ENCODE data around the gene CAPN13.

DNA sequence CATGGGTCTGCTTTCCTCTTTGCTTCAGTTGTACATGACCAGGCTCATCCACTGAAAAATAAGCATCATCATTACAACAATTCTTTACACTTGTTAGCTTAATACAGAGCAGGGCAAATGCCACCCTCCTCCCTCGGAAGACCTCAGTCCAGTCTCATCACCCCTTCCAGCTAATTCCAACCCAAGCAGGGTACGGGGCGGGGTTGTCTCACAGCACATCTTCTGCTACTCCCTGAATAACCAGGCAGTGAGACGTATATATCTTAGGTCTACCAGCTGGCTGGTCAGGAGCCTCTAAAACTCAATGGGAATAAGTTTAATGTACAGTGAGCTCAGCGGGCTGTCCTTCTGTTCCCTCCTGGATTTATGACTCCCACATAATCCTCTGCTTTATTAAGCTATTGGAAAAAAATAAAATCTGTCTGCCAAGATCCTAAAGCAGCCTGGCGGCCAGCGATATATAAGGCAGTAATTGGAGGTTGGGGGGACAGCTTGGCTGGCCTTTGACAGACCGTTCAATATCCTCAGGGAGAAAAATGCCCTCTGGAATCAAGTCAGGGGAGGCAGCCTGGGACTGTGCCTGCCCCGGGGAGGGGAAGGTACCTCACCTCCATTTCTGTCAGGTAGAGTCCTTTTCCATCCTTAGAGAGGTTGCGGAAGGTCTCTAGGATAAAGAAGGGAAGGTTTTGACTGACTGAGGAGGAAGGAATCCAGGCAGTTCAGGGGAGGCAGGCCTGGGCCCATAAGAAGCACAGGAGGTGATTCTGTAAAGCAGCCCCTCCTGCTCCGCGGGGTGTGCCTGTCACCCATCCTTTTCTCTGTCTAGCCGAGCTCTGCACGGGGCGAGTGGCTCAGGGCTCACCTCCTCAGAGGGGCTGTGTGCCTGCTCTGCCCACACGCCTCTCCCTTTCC lies 76.3 kb downstream of the CAPN13 start:
- TF ChIP-seq, protein P1, sequence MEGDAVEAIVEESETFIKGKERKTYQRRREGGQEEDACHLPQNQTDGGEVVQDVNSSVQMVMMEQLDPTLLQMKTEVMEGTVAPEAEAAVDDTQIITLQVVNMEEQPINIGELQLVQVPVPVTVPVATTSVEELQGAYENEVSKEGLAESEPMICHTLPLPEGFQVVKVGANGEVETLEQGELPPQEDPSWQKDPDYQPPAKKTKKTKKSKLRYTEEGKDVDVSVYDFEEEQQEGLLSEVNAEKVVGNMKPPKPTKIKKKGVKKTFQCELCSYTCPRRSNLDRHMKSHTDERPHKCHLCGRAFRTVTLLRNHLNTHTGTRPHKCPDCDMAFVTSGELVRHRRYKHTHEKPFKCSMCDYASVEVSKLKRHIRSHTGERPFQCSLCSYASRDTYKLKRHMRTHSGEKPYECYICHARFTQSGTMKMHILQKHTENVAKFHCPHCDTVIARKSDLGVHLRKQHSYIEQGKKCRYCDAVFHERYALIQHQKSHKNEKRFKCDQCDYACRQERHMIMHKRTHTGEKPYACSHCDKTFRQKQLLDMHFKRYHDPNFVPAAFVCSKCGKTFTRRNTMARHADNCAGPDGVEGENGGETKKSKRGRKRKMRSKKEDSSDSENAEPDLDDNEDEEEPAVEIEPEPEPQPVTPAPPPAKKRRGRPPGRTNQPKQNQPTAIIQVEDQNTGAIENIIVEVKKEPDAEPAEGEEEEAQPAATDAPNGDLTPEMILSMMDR (IDR thresholded peaks at IDR 0.05): no peak
- TF ChIP-seq POLR2AphosphoS5 (IDR thresholded peaks at IDR 0.05) (no peak), EP300 (IDR thresholded peaks at IDR 0.05) (no peak), POLR2A (IDR thresholded peaks at IDR 0.05) (no peak)

Measured in stomach (tissue), 4 donors.